IgD-negative memory B cell (primary cell): ENCODE data around the gene MCC. TPM values are rescaled to one million over a fixed set of nuclear protein-coding genes. Genes with fewer than 3 reads are reported as not detected.

Experiments
- H3K27ac Mint-ChIP-seq, 3 donors: one replicate each; pipeline ENCODE4 v1.8.0; 2020 to 2022; ENCODE audit warnings: mild to moderate bottlenecking in 3 of 3, mixed read lengths in 3 of 3, moderate library complexity in 1 of 3
- H3K27me3 Mint-ChIP-seq: one replicate; pipeline ENCODE4 v1.8.0; 2021; ENCODE audit warnings: mixed read lengths
- H3K36me3 Mint-ChIP-seq: one replicate; pipeline ENCODE4 v1.8.0; 2020; ENCODE audit warnings: mild to moderate bottlenecking, mixed read lengths
- H3K4me1 Mint-ChIP-seq, 3 donors: one replicate each; pipeline ENCODE4 v1.8.0; 2020 to 2022; ENCODE audit warnings: mixed read lengths in 3 of 3, mild to moderate bottlenecking in 1 of 3
- H3K4me3 Mint-ChIP-seq, 4 donors: one replicate each; pipeline ENCODE4 v1.8.0; 2020 to 2022; ENCODE audit warnings: mild to moderate bottlenecking in 4 of 4, mixed read lengths in 4 of 4, moderate library complexity in 3 of 4
- H3K9me3 Mint-ChIP-seq, 3 donors: one replicate each; pipeline ENCODE4 v1.8.0; 2020 to 2021; ENCODE audit warnings: mixed read lengths in 3 of 3, mild to moderate bottlenecking in 1 of 3
- polyA plus RNA-seq: library from polyadenylated mRNA; unstranded; fragments of 300-500 nt; fragmentation: Illumina TruSeq; gene quantifications from one replicate; pipeline ENCODE4 v1.2.3, GENCODE V29; 2021

Gene MCC
- polyA plus RNA-seq, 1 donor from 2014 or later = 0.40 TPM

DNA sequence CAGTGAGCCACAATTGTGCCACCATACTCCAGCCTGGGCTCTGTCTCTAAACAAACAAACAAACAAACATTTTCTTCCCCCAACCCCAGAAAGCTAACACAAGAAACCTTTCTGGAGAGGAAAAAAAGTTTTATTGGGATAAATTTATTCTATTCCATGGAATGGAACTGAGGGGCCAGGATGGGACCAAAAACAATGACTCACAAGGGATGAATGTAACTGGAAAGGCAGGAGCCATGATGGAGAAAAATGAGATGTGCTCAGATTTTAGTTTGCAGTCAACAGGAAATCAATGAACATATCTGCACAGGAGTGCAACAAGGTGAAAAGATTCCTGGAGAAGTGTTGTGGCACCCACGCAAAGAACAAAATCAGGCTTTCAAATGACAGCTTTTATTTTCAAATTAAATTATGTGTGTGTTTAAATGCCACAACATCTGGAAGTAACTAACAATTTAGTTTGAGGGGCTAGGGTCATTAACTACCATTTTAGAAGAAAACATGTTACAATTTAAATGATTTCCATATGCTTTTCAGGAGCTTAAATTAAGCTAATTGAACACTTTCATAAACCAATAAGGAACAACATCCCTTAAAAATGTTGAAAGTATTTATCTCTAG is 262.0 kb downstream of the MCC start:
- peaks cover 16% of the 10 kb centered on the region for H3K27me3 Mint-ChIP-seq
- H3K27ac Mint-ChIP-seq = no peak overlapping the region
- H3K4me1 Mint-ChIP-seq = no peaks in the 10 kb centered on the region
- H3K36me3 Mint-ChIP-seq = peaks cover 5% of the 10 kb centered on the region
- H3K4me3 Mint-ChIP-seq = no peak overlapping the region
- H3K9me3 Mint-ChIP-seq = peaks cover 0 to 2% (median 0%) of the 10 kb centered on the region in 3 donors

DNA sequence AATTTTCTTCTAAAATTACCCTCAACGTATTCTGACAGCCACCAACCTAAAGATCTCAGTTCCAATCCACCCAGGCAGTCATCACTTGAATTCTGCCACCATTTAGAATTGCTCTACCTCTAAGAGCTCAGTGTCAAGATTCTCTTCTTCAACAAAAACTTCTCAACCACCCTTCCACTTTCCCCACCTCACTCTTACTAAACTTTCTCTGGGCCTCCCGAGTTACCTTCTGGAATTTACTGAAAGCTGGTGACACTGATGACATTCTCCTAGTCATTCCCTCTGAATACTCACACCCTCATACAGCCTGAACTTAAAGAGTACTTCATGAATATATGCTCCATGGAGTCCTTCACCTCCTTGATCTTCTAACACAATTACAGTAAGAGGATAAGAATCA is 263.0 kb downstream of the MCC start:
- Mint-ChIP-seq H3K27me3 (peaks cover 18% of the 10 kb centered on the region), H3K36me3 (peaks cover 5% of the 10 kb centered on the region), H3K27ac (no peak overlapping the region), H3K9me3 (peaks cover 0 to 2% (median 0%) of the 10 kb centered on the region in 3 donors), H3K4me3 (no peak overlapping the region), H3K4me1 (no peaks in the 10 kb centered on the region)

DNA sequence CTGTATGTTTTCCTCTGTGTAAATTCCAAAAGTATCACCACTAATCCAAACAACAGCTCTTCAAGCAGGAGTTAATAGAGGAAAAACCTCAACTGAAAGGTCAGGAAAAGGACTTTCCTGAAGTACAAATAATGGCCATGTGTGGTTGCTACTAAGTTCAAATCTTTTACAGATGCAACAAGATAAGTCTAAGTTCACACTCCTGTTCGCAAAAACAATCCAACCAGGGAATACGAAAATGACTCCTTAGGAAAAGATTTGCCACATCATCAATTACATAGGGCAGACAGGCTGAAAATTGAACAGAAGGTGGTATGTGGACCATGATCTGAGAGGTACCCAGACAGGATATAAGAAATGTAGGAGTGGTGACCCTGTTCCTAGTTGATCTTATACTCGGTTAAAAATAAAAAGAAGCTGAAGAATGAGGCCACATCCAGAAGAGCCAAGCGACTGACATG is 263.6 kb downstream of the MCC start:
- Mint-ChIP-seq H3K4me1 (no peaks in the 10 kb centered on the region), H3K4me3 (no peak overlapping the region), H3K36me3 (peaks cover 5% of the 10 kb centered on the region)

DNA sequence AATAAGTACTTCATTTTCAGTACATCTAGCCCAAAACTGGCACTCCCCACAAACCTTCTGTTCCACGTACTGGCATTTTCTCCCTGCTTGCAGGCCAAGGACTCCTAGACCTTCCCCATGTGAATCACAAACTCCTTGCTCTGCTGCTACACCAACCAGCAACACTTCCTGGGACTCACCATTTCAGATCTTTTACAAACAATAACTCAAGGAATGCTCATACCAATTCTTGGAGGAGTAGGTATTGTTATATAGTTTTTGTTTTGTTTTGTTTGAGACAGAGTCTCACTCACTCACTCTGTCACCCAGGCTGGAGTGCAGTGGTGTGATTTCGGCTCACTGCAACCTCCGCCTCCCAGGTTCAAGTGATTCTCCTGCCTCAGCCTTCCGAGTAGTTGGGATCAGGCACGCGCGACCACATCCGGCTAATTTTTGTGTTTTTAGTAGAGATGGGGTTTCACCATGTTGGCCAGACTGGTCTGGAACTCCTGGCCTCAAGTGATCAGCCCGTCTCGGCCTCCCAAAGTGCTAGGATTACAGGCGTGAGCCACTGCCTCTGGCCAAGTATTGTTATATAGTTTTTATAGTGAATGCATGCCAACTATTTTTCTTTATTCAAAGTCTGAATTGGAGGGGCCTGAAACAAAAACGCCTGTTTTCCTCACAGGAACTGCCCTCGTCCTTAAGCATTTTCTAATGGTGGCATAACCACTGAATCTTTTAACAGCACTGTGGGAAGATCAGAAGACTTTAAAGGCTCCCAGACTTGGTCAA is 264.2 kb downstream of the MCC start:
- Mint-ChIP-seq H3K36me3 (peaks cover 5% of the 10 kb centered on the region), H3K27ac (no peak overlapping the region), H3K9me3 (peaks cover 0 to 2% (median 0%) of the 10 kb centered on the region in 3 donors), H3K4me1 (no peaks in the 10 kb centered on the region), H3K27me3 (peaks cover 13% of the 10 kb centered on the region), H3K4me3 (no peak overlapping the region)

More for the DNA sequence above, 263.6 kb downstream of the MCC start:
- H3K27ac Mint-ChIP-seq = no peak overlapping the region
- H3K9me3 Mint-ChIP-seq = peaks cover 0 to 2% (median 0%) of the 10 kb centered on the region in 3 donors
- peaks cover 15% of the 10 kb centered on the region for H3K27me3 Mint-ChIP-seq

DNA sequence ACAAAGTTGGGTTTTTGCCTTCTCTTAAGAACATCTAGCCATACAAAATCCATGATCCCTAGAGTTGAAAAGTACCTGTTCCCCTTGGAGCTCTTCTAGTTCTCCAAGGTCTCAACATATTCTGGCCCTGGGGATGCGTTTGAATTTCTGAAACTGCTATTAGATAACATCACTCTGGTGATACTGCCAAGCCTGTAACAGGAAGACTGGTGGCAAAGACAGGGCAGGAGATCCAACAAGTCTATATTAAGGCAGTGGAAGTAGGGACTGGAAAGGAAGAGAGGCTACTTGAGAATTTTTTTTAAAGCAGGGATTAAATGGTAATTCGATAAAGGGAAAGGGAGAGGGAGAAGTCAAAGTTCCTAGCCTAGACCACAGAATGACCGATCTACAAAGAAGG is 264.9 kb downstream of the MCC start:
- no peaks in the 10 kb centered on the region for H3K4me1 Mint-ChIP-seq
- H3K36me3 Mint-ChIP-seq = no peaks in the 10 kb centered on the region
- peaks cover 13% of the 10 kb centered on the region for H3K27me3 Mint-ChIP-seq
- no peak overlapping the region for H3K27ac Mint-ChIP-seq
- H3K4me3 Mint-ChIP-seq = no peak overlapping the region
- no peaks in the 10 kb centered on the region for H3K9me3 Mint-ChIP-seq

DNA sequence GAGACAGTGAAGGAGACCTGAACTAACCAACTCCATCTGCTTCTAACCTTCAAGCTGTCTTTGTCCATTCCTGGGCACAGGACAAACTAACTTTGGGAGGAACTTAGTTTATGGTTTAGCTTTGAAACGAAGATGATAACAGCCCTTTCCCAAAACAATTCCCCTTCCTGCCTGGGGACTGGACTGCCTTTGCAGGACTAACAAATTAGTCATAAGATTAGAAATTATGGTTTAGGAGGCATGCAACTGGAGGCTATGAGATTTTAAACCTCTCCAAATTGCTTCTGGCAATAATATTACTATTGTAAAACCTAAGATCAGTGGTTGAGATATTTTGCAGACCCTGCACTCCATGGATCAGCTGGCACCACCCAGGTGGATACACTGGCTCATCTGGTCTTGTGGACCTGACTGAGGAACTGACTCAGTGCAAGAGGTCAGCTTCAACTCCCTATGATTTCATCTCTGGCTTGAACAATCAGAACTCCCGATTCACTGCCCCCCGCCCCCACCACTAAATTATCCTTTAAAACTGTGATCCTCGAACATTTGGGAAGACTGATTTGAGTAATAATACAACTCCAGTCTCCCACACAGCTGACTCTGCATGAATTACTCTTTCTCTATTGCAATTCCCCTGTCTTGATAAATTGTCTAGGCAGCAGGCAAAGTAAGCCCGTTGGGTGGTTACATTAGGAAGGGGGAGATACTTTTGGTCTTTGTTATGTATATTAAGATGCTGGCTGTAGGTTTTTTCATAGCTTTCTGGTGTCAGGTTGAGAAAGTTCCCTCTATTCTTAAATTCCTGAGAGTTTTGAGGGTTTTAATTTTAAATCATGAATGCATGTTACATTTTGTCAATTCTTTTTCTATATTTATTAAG is 266.7 kb downstream of the MCC start:
- Mint-ChIP-seq H3K27me3 (peaks cover 13% of the 10 kb centered on the region), H3K36me3 (no peaks in the 10 kb centered on the region), H3K9me3 (no peaks in the 10 kb centered on the region), H3K4me1 (no peaks in the 10 kb centered on the region), H3K4me3 (no peak overlapping the region), H3K27ac (no peak overlapping the region)

DNA sequence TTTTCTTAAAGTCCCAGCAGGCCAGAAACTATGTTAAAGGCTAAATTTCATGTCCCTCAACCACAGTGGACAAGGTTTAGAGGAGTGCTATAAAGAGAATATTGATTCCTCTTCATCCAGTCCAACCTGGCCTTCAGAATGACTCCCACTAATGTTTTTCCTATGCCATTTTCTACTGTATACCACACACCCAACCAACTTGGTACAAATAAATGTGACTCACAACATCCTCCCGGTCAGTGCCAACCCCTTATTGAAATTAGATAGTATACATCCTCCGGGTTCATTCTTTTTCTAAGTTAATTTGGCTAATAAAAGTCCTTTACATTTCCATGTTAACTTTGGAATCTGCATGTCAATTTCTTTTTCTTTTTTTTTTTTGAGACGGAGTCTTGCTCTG is 268.6 kb downstream of the MCC start:
- H3K27me3 Mint-ChIP-seq = peaks cover 7% of the 10 kb centered on the region
- no peak overlapping the region for H3K27ac Mint-ChIP-seq
- H3K4me3 Mint-ChIP-seq = no peak overlapping the region
- no peaks in the 10 kb centered on the region for H3K9me3 Mint-ChIP-seq
- peaks cover 0 to 3% (median 0%) of the 10 kb centered on the region in 3 donors for H3K4me1 Mint-ChIP-seq
- no peaks in the 10 kb centered on the region for H3K36me3 Mint-ChIP-seq

DNA sequence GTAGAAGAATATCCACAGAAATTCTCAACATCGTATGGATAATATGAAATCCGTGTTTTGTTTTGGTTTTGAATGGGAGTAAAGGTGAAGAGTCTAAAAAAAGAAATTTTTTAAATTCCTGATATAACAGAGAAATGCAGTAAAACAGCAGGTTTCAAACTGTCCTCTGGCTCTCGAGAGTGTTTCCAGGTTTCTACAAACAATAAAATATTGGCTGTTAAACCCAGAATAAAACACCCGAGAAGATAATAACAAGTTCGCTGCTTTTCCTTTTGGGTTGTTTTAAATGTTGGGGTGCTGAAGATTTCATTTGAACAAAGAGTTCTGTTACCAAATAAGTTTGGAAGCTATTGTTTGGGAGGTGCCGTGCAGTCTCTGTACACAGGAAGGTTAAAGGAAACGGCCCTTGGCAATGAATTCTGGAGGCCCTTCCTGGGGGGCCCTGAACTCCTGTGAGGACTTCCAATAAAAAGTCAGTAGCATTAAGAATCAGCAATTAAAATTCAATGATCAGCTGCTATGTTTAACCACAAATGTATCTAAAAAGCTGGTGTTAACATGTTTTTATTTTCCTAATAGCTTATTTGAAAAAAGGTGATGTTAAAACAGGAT is 269.2 kb downstream of the MCC start:
- Mint-ChIP-seq H3K9me3 (no peaks in the 10 kb centered on the region), H3K4me3 (no peak overlapping the region), H3K4me1 (peaks cover 0 to 3% (median 0%) of the 10 kb centered on the region in 3 donors), H3K36me3 (no peaks in the 10 kb centered on the region), H3K27me3 (peaks cover 5% of the 10 kb centered on the region), H3K27ac (no peak overlapping the region)

DNA sequence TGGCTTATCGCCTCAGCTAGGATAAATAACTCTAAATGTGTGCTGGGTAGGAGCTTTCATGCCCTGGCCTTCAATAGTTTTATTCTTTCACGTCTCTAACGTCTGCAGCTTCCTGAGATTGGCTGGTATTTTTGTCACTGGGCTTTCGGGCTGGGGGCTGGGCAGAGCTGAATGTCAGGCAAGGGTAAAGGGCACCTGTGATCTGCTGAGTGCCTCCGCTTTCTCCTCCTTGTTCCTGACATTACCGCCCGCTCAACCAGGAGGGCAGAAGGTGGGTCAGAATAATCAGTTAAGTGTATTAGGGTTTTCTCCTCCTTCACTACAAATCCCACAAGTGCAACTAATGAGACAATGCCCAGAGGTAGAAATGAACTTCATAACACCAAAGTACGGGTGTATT is 270.1 kb downstream of the MCC start:
- Mint-ChIP-seq H3K4me1 (peaks cover 0 to 3% (median 0%) of the 10 kb centered on the region in 3 donors), H3K36me3 (no peaks in the 10 kb centered on the region), H3K27me3 (peaks cover 2% of the 10 kb centered on the region), H3K27ac (no peak overlapping the region), H3K4me3 (no peak overlapping the region), H3K9me3 (no peaks in the 10 kb centered on the region)

DNA sequence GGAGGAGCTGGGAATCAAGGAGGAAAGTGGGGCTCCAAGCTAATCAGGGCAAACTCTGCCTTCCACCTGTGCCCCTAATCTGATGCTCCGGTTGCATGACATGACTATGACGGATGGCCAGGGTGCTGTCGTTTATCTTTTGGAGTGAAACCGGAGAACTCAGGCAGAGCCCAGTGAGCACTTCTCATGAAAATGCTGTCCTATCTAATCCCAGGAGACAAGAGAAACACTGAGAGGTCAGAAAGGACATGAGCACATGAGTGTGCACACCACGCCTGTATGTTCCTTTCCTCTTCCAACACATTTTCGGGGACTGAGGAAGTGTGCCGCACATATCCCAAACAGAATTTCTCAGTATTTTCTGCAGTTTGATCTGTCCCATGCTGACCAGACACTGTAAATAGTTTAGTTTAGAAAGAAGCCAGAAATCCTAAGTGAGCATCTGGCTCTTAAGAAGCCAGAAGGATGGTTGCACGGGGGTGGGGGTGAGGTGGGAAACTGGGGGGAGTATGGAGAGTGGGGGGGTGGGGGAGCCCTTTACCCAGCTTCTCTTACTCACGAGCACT is 270.6 kb downstream of the MCC start:
- peaks cover 0 to 3% (median 0%) of the 10 kb centered on the region in 3 donors for H3K4me1 Mint-ChIP-seq
- no peaks in the 10 kb centered on the region for H3K36me3 Mint-ChIP-seq
- no peaks in the 10 kb centered on the region for H3K9me3 Mint-ChIP-seq
- peaks cover 2% of the 10 kb centered on the region for H3K27me3 Mint-ChIP-seq
- H3K27ac Mint-ChIP-seq = no peak overlapping the region
- H3K4me3 Mint-ChIP-seq = no peak overlapping the region

DNA sequence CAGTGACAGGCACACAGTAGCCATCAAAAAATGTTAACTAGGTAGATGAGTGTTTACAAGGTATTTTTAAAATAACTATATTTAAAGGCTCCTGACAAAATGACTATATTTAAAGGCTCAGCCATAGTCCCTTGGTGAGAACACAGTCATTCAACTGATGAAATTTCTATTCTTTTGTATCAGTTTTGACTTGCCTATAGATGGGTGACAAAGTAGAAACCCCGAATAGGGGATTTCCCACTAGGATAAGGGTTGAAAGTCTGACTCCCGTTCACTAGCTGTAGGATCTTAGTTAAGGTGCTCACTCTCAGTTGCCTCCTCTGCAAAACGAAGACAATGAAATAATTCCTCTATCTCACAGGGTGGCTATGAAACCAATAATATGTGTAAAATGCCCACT is 271.7 kb downstream of the MCC start:
- H3K9me3 Mint-ChIP-seq = no peaks in the 10 kb centered on the region
- H3K27me3 Mint-ChIP-seq = peaks cover 2% of the 10 kb centered on the region
- no peak overlapping the region for H3K27ac Mint-ChIP-seq
- H3K4me3 Mint-ChIP-seq = no peak overlapping the region
- H3K36me3 Mint-ChIP-seq = no peaks in the 10 kb centered on the region
- peaks cover 0 to 3% (median 0%) of the 10 kb centered on the region in 3 donors for H3K4me1 Mint-ChIP-seq

DNA sequence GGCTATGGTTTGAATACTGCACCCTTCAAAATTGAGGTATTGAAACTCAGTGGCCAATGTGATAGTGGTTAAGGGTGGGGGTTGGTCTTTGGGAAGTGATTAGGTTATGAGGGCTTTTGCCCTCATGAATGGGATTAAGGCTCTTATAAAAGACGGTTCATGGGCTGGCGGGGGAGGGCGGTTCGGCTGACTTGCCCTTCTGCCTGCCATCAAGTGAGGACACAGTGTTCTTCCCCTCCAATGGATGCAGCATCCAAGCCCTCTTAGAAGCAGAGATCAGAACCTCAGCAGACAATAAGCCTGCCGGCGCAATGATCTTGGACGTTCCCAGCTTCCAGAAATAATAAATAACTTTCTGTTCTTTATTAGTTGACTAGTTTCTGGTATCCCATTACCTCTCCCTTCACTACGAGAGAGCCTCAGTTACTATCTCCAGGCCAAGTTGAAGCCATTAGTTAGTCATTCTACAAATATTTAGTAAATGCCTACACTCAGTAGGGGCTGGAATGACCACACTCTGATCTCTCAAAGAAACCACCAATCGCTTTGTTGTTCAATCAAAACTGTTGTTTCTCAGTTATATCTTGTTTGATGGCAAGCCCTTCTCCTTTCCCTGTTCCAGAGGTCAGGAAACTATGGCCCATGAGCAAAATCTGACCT is 272.7 kb downstream of the MCC start:
- Mint-ChIP-seq H3K9me3 (no peaks in the 10 kb centered on the region), H3K4me3 (no peak overlapping the region), H3K4me1 (peaks cover 0 to 3% (median 0%) of the 10 kb centered on the region in 3 donors), H3K36me3 (no peaks in the 10 kb centered on the region), H3K27me3 (peaks cover 2% of the 10 kb centered on the region), H3K27ac (no peak overlapping the region)

DNA sequence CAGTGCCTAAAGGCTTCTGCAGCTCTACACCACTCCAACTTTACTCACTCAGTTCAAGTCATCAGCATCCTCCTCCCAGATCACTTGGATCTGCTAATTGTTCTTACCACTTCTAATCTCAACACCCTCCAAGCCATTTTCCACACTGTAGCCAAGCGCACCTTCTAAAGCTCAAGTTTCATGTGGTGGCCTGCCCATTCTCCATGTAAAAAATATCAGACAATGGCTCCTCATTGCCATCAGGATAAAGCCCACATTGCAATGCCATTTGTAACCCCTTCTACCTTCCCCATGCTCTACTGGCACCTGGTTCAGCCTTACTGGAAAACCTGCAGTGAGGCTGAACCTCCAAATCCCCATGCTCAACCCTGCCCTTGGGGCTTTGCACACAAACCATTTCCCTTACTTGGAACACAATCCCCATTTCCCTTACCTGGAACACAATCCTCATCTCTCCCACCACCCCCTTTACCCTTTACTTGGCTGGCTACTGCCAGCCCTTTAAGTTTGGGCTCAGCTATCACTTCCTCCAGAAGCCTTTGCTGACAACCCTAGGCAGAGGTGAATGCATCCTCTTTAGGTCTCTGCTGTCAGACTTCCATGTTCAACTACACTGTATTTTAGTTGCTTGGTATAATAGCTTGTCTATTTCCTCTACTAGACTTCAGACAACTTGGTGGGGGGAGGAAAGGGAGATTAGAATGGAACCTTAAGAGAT is 273.5 kb downstream of the MCC start:
- Mint-ChIP-seq H3K27me3 (peaks cover 2% of the 10 kb centered on the region), H3K4me3 (peak overlapping the region in 1 of 4 donors; percentile 3), H3K27ac (no peak overlapping the region), H3K4me1 (peaks cover 0 to 3% (median 0%) of the 10 kb centered on the region in 3 donors), H3K9me3 (no peaks in the 10 kb centered on the region), H3K36me3 (no peaks in the 10 kb centered on the region)
